OCI-LY1 (cell line): ENCODE results near the gene RBX1.

Experiments used
- H2AFZ ChIP-seq: fragments of 200-600 bp; sonication (generic), shearing (Covaris generic); 2 replicates; pipeline ENCODE4 v1.6.0; 2014; ENCODE audit warnings: antibody characterized with exemption, mild to moderate bottlenecking, low read length
- H3F3A ChIP-seq: fragments of 200-600 bp; sonication (generic), shearing (Covaris generic); 2 replicates; pipeline ENCODE4 v1.6.0; 2014; ENCODE audit warnings: mild to moderate bottlenecking, antibody characterized with exemption, low read length, moderate library complexity; ENCODE audit not compliant: insufficient read depth
- H3K27ac ChIP-seq: fragments of 200-600 bp; sonication (generic); 2 replicates; pipeline ENCODE4 v1.5.1; 2014; ENCODE audit warnings: low read length, mixed run types, mild to moderate bottlenecking, low read depth; ENCODE audit not compliant: poor library complexity, severe bottlenecking
- H3K27me3 ChIP-seq: fragments of 200-600 bp; sonication (generic); 2 replicates; pipeline ENCODE4 v1.6.0; 2014; ENCODE audit warnings: antibody characterized with exemption, mild to moderate bottlenecking, low read length, moderate library complexity; ENCODE audit not compliant: insufficient read depth
- H3K36me3 ChIP-seq: fragments of 200-600 bp; sonication (generic); 2 replicates; pipeline ENCODE4 v1.6.1; 2014; ENCODE audit warnings: mild to moderate bottlenecking, antibody characterized with exemption, low read length, moderate library complexity, mixed read lengths; ENCODE audit not compliant: insufficient read depth
- H3K4me1 ChIP-seq: fragments of 200-600 bp; sonication (generic); 2 replicates; pipeline ENCODE4 v1.5.1; 2014; ENCODE audit warnings: mild to moderate bottlenecking, low read length, moderate library complexity; ENCODE audit not compliant: insufficient read depth, severe bottlenecking
- H3K4me2 ChIP-seq: fragments of 200-600 bp; sonication (generic), shearing (Covaris generic); 2 replicates; pipeline ENCODE4 v1.6.1; 2014; ENCODE audit warnings: low read length
- H3K4me3 ChIP-seq: fragments of 200-600 bp; sonication (generic); 2 replicates; pipeline ENCODE4 v1.5.1; 2014; ENCODE audit warnings: low read length, low read depth, mild to moderate bottlenecking, mixed read lengths; ENCODE audit not compliant: poor library complexity, severe bottlenecking
- H3K79me2 ChIP-seq: fragments of 200-600 bp; shearing (Covaris generic); 2 replicates; pipeline ENCODE4 v1.6.1; 2016; ENCODE audit warnings: mixed run types, low read length, mixed read lengths; ENCODE audit not compliant: insufficient read depth
- H3K9ac ChIP-seq: fragments of 200-600 bp; sonication (generic), shearing (Covaris generic); 2 replicates; pipeline ENCODE4 v1.6.1; 2014; ENCODE audit warnings: mild to moderate bottlenecking, low read length, mixed read lengths
- H3K9me2 ChIP-seq: fragments of 200-600 bp; sonication (generic), shearing (Covaris generic); 2 replicates; pipeline ENCODE4 v1.6.1; 2014; ENCODE audit warnings: low read depth, mild to moderate bottlenecking, low read length, mixed read lengths
- H3K9me3 ChIP-seq: fragments of 200-600 bp; shearing (Covaris generic); 2 replicates; pipeline ENCODE4 v1.6.1; 2014; ENCODE audit warnings: low read length, mixed read lengths
- H4K20me1 ChIP-seq: fragments of 200-600 bp; sonication (generic), shearing (Covaris generic); 2 replicates; pipeline ENCODE4 v1.6.0; 2016; ENCODE audit warnings: mild to moderate bottlenecking, low read length; ENCODE audit not compliant: insufficient read depth
- CTCF ChIP-seq: fragments of 200-600 bp; sonication (generic), shearing (Covaris generic); IDR thresholded peaks from 2 replicates; pipeline ENCODE4 v1.5.1; 2017; ENCODE audit warnings: mild to moderate bottlenecking, antibody characterized with exemption, low read length, moderate library complexity, mixed read lengths
- EZH2 ChIP-seq: fragments of 200-600 bp; sonication (generic), shearing (Covaris generic); IDR thresholded peaks from 2 replicates; pipeline ENCODE4 v1.8.0; 2017; ENCODE audit warnings: borderline replicate concordance, mixed run types, mild to moderate bottlenecking, antibody characterized with exemption, low read length, moderate library complexity, mixed read lengths

The RBX1 gene

GRCh38 chr22:40966726-40967085 is 15.5 kb downstream of the RBX1 start:
- Histone ChIP-seq H3K27ac (no peak overlapping the region), H4K20me1 (no peaks in the 10 kb centered on the region), H3K36me3 (peaks cover 89% of the 10 kb centered on the region), H3K4me1 (peaks cover 9% of the 10 kb centered on the region), H3K9me3 (no peaks in the 10 kb centered on the region), H3K9ac (no peak overlapping the region), H3K4me3 (no peak overlapping the region), H2AFZ (no peak overlapping the region), H3K27me3 (no peaks in the 10 kb centered on the region), H3K79me2 (0 out of 2 replicates have a peak, but pooled peaks cover 7% of the 10 kb centered on the region), H3K4me2 (no peak overlapping the region), H3F3A (peaks cover 6% of the 10 kb centered on the region; the same call in 1 of the 2 replicates), H3K9me2 (no peaks in the 10 kb centered on the region)
- no peak for TF ChIP-seq EZH2
- TF ChIP-seq CTCF = no peak

GRCh38 chr22:40967111-40967760 is 16.1 kb downstream of the RBX1 start:
- H3K27me3 ChIP-seq = no peaks in the 10 kb centered on the region
- H4K20me1 ChIP-seq = no peaks in the 10 kb centered on the region
- H3K9me3 ChIP-seq = no peaks in the 10 kb centered on the region
- H3K36me3 ChIP-seq = peaks cover 89% of the 10 kb centered on the region
- TF ChIP-seq EZH2 (no peak), CTCF (no peak)
- no peaks in the 10 kb centered on the region for H3K9me2 ChIP-seq
- peaks cover 9% of the 10 kb centered on the region for H3K4me1 ChIP-seq
- H3K4me3 ChIP-seq = no peak overlapping the region
- H2AFZ ChIP-seq = no peak overlapping the region
- peaks cover 6% of the 10 kb centered on the region; the same call in 1 of the 2 replicates for H3F3A ChIP-seq
- no peak overlapping the region for H3K9ac ChIP-seq
- 0 out of 2 replicates have a peak, but pooled peaks cover 7% of the 10 kb centered on the region for H3K79me2 ChIP-seq
- no peak overlapping the region for H3K4me2 ChIP-seq
- no peak overlapping the region for H3K27ac ChIP-seq

- no peaks in the 10 kb centered on the region for H3K4me1 ChIP-seq
- peaks cover 6% of the 10 kb centered on the region; the same call in 1 of the 2 replicates for H3F3A ChIP-seq
- peaks cover 51% of the 10 kb centered on the region for H3K36me3 ChIP-seq
- no peaks in the 10 kb centered on the region for H3K79me2 ChIP-seq
- TF ChIP-seq EZH2 (no peak), CTCF (no peak)
- H3K9me3 ChIP-seq = no peaks in the 10 kb centered on the region
- H3K27me3 ChIP-seq = no peaks in the 10 kb centered on the region
- no peak overlapping the region for H3K9ac ChIP-seq
- H3K4me3 ChIP-seq = no peak overlapping the region
- H3K4me2 ChIP-seq = no peak overlapping the region
- no peaks in the 10 kb centered on the region for H3K9me2 ChIP-seq
- H4K20me1 ChIP-seq = no peaks in the 10 kb centered on the region
- no peak overlapping the region for H3K27ac ChIP-seq
- no peak overlapping the region for H2AFZ ChIP-seq
These were observed 21.4 kb downstream of the RBX1 start for GRCh38 chr22:40972587-40972986.
